OCI-LY7 (cell line): ENCODE measurements around the gene EIF2S3. TPM values are rescaled to one million over a fixed set of nuclear protein-coding genes. Genes with fewer than 3 reads are reported as not detected.

ENCODE experiments used
- BruUV-seq: library from RNA; stranded (reverse); fragments of 400-500 nt; replicated peaks from 2 replicates; lab custom pipeline; 2021; lab: Mats Ljungman, UMichigan
- CTCF ChIA-PET: fragments of 300-600 bp; sonication (Branson Sonifier 250); formaldehyde crosslinking; loops from one replicate; lab custom pipeline; 2022; ENCODE audit warnings: antibody characterized with exemption; ENCODE audit not compliant: unreplicated experiment; lab: Charles Lee
- POLR2A ChIA-PET: fragments of 300-600 bp; sonication (Branson Sonifier 250); formaldehyde crosslinking; loops from one replicate; lab custom pipeline; 2022; ENCODE audit warnings: antibody characterized with exemption; lab: Charles Lee
- DNase-seq: peaks from one replicate; pipeline ENCODE4 v3.0.0-alpha.2; 2015; ENCODE audit warnings: low spot score
- H2AFZ ChIP-seq: fragments of 200-600 bp; sonication (generic), shearing (Covaris generic); 2 replicates; pipeline ENCODE4 v1.6.1; 2014; ENCODE audit warnings: mild to moderate bottlenecking, antibody characterized with exemption, low read length, moderate library complexity
- H3K27ac ChIP-seq: fragments of 200-600 bp; sonication (generic); 2 replicates; pipeline ENCODE4 v1.5.1; 2014; ENCODE audit warnings: mixed run types, low read depth, mild to moderate bottlenecking, moderate library complexity, low read length, inconsistent platforms; ENCODE audit not compliant: poor library complexity, severe bottlenecking
- H3K36me3 ChIP-seq: fragments of 200-600 bp; sonication (generic); 2 replicates; pipeline ENCODE4 v1.6.1; 2014; ENCODE audit warnings: mild to moderate bottlenecking, antibody characterized with exemption, low read length, moderate library complexity, mixed read lengths; ENCODE audit not compliant: insufficient read depth
- H3K4me1 ChIP-seq: fragments of 200-600 bp; sonication (generic); 2 replicates; pipeline ENCODE4 v1.5.1; 2014; ENCODE audit warnings: mild to moderate bottlenecking, low read length; ENCODE audit not compliant: insufficient read depth, poor library complexity, severe bottlenecking
- H3K4me2 ChIP-seq: fragments of 200-600 bp; sonication (generic); 2 replicates; pipeline ENCODE4 v1.6.1; 2014; ENCODE audit warnings: mild to moderate bottlenecking, low read length
- H3K4me3 ChIP-seq: fragments of 200-600 bp; sonication (generic); 2 replicates; pipeline ENCODE4 v1.5.1; 2014; ENCODE audit warnings: mild to moderate bottlenecking, low read depth, low read length; ENCODE audit not compliant: poor library complexity, severe bottlenecking
- H3K79me2 ChIP-seq: fragments of 200-600 bp; sonication (generic); 2 replicates; pipeline ENCODE4 v1.6.1; 2016; ENCODE audit warnings: low read depth, mild to moderate bottlenecking, low read length, moderate library complexity, mixed read lengths; ENCODE audit not compliant: insufficient read depth
- H3K9me2 ChIP-seq: fragments of 200-600 bp; sonication (generic); 2 replicates; pipeline ENCODE4 v1.6.1; 2016; ENCODE audit warnings: mild to moderate bottlenecking, low read length, mixed read lengths; ENCODE audit not compliant: insufficient read depth
- H3K9me3 ChIP-seq: fragments of 200-600 bp; sonication (generic); 2 replicates; pipeline ENCODE4 v1.6.1; 2014; ENCODE audit warnings: mild to moderate bottlenecking, mixed run types, low read length, mixed read lengths
- H4K20me1 ChIP-seq: fragments of 200-600 bp; sonication (generic); 2 replicates; pipeline ENCODE4 v1.6.1; 2014; ENCODE audit warnings: mild to moderate bottlenecking, antibody characterized with exemption, low read length, moderate library complexity, mixed read lengths; ENCODE audit not compliant: insufficient read depth
- CTCF ChIP-seq: fragments of 200-600 bp; sonication (generic); conservative IDR thresholded peaks from 2 replicates; pipeline ENCODE4 v1.5.1; 2014; ENCODE audit warnings: mild to moderate bottlenecking, antibody characterized with exemption, low read length, moderate library complexity, mixed read lengths
- EZH2phosphoT487 ChIP-seq: fragments of 200-600 bp; sonication (generic); IDR thresholded peaks from 2 replicates; pipeline ENCODE4 v1.6.1; 2018; ENCODE audit warnings: low read depth, borderline replicate concordance, mild to moderate bottlenecking, mixed run types, antibody characterized with exemption, low read length, moderate library complexity, mixed read lengths
- intact Hi-C: fragments of 100-400 bp; cut with micrococcal nuclease; formaldehyde crosslinking; loops from one replicate; pipeline ENCODE4 v1.10.0; 2022; ENCODE audit not compliant: unreplicated experiment
- total RNA-seq, 2 experiments: library from RNA; depleted of rRNA in 1 of 2; stranded (reverse); fragments of >200 nt in 1 of 2; shearing (Covaris generic) in 1 of 2; gene quantifications; 2 replicates each; pipeline ENCODE4 v1.2.3, GENCODE V29; 2014 to 2022

EIF2S3 gene
- total RNA-seq, 2 experiments from 2014 or later = 243 to 405 TPM

- H3K79me2 ChIP-seq = no peaks in the 10 kb centered on the region
- TF ChIP-seq CTCF (no peak), EZH2phosphoT487 (no peak)
- intact Hi-C loops = no loop called here
- no TSS peak for BruUV-seq
- H3K4me3 ChIP-seq = no peak overlapping the region
- no peak overlapping the region for H3K4me2 ChIP-seq
- DNase-seq = no peak
- no peaks in the 10 kb centered on the region for H3K4me1 ChIP-seq
- ChIA-PET POLR2A (interaction anchor here (0.6 kb wide), 1 partner anchor 75 kb away, joined by 3 read pairs; no protein-coding TSS in a partner anchor), CTCF (no interaction called here)
- H4K20me1 ChIP-seq = no peaks in the 10 kb centered on the region
- no peaks in the 10 kb centered on the region for H3K9me2 ChIP-seq
- H3K36me3 ChIP-seq = no peaks in the 10 kb centered on the region
- H2AFZ ChIP-seq = no peak overlapping the region
- H3K27ac ChIP-seq = no peak overlapping the region
- no peaks in the 10 kb centered on the region for H3K9me3 ChIP-seq
Observed at GRCh38 chrX:24113181-24113580, 58.4 kb downstream of the EIF2S3 start.

GRCh38 chrX:24117258-24117657, 62.5 kb downstream of the EIF2S3 start:
- Histone ChIP-seq H3K4me1 (no peaks in the 10 kb centered on the region), H4K20me1 (no peaks in the 10 kb centered on the region), H3K9me2 (no peaks in the 10 kb centered on the region), H3K4me3 (no peak overlapping the region), H3K9me3 (no peaks in the 10 kb centered on the region), H3K4me2 (no peak overlapping the region), H3K79me2 (no peaks in the 10 kb centered on the region), H3K27ac (no peak overlapping the region), H3K36me3 (no peaks in the 10 kb centered on the region), H2AFZ (no peak overlapping the region)
- intact Hi-C loops = no loop called here
- DNase-seq = no peak
- no peak for TF ChIP-seq EZH2phosphoT487
- TF ChIP-seq CTCF = no peak
- CTCF ChIA-PET = no interaction called here
- POLR2A ChIA-PET = no interaction called here
- no TSS peak for BruUV-seq

- no peak for TF ChIP-seq CTCF
- no peak for TF ChIP-seq EZH2phosphoT487
- H3K4me1 ChIP-seq = no peaks in the 10 kb centered on the region
- H4K20me1 ChIP-seq = no peaks in the 10 kb centered on the region
- intact Hi-C loops = no loop called here
- BruUV-seq = no TSS peak
- ChIA-PET CTCF (no interaction called here), POLR2A (interaction anchor here (0.8 kb wide), 1 partner anchor 12 kb away, joined by 4 read pairs; no protein-coding TSS in a partner anchor)
- H3K36me3 ChIP-seq = no peaks in the 10 kb centered on the region
- no peaks in the 10 kb centered on the region for H3K79me2 ChIP-seq
- no peak overlapping the region for H3K4me2 ChIP-seq
- no peak overlapping the region for H3K4me3 ChIP-seq
- no peak overlapping the region for H2AFZ ChIP-seq
- no peaks in the 10 kb centered on the region for H3K9me3 ChIP-seq
- DNase-seq = no peak
- no peaks in the 10 kb centered on the region for H3K9me2 ChIP-seq
- H3K27ac ChIP-seq = no peak overlapping the region
Observed at GRCh38 chrX:24124244-24124799, 69.6 kb downstream of the EIF2S3 start.
